Putamen (tissue), 1 donor: Measurements from ENCODE around the gene ATL3.
"Not testable (repeated sequence)": the region's sequence is repeated elsewhere in the genome, so short reads cannot be mapped to it uniquely, and the experiment has no call there.

Source experiments
- DNase-seq: peaks from one replicate; pipeline ENCODE4 v3.0.0-alpha.2; 2016; ENCODE audit warnings: low spot score

ATL3 gene

GRCh38 chr11:63619967-63620366, 51.2 kb downstream of the ATL3 start:
- no peak for DNase-seq

- not testable (repeated sequence) for DNase-seq
These were observed 53.5 kb downstream of the ATL3 start for GRCh38 chr11:63617686-63618085.

GRCh38 chr11:63616953-63617352, 54.2 kb downstream of the ATL3 start:
- no peak for DNase-seq

DNA sequence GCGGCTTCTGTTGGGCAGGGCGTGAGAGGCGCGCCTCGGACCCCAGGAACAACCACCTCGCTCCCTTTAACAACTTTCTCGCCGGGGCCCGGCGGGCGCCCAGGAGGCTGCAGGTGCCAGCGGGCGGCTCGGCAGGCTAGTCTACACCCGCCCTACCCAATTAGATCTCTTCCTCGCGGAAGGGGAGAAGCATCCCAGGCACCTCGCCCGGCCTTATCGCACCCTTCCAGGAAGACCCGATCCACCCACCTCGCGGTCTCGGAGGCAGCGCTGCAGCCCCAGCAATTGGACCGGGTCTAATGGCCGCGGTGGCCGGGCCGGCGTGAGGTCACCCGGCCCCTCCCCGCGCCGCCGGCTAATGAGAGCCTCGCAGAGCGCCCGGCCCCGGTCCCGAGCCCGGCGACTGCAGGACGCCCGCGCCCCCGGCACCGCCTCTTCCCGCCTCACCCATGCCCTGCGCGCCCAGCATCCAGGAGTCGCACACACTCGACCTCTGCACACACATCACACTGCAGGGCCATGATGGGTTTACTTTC, 57.0 kb downstream of the ATL3 start, which contains the start of gene PLAAT3:
TSS of gene PLAAT3 (minus strand) at position 298 of the 536 bp plus-strand sequence. CDS start 419 bp downstream, outside the sequence.
- peak; percentile 83 for DNase-seq

DNA sequence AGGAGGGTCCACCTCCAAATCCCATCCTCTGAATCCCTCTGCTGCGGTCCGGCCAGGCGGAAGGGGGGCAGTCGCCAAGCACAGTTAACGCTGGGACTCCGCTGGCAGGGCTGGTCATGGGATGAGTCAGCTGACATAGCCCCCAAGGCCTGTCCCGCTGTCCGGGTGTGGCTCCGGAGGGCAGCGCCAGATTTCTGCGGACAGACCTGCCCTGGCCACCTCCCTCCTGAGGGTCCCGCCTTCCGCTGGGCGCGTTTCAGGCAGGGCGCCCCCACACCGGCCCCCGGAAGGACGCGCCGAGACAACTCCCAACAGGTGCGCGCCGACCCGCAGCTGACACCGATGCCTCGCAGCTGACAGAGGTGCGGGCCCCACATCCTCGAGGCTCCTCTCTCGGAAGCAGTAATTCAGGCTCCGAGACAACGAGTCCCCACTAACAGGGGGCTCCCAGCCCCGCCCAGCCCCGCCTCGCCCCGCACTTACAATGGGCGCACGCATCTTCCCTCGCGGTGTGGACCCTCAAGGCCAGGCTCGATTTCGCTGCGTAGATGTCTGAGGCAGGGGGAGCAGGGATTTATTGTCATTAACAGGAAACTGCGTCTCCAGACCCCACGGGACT, 57.5 kb downstream of the ATL3 start:
- peak; percentile 84 for DNase-seq

GRCh38 chr11:63612181-63612580, 59.0 kb downstream of the ATL3 start:
- DNase-seq: no peak

DNA sequence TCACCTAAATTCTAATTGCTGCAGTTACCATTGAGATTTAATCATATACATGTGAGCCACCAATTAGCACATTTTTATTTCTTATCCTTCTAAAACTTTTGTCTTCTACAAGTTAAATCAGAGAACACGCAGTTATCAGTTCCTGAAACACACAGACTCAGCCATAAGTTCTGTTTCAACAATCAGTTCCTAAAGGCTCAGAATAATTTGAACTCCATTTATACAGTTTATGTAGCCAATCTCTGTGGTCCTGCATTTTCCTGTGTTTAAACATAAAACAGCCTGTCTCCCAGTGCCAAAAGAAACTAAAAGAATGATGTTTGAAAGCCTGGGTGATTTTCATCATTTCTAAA, 59.8 kb downstream of the ATL3 start:
- DNase-seq: no peak

DNA sequence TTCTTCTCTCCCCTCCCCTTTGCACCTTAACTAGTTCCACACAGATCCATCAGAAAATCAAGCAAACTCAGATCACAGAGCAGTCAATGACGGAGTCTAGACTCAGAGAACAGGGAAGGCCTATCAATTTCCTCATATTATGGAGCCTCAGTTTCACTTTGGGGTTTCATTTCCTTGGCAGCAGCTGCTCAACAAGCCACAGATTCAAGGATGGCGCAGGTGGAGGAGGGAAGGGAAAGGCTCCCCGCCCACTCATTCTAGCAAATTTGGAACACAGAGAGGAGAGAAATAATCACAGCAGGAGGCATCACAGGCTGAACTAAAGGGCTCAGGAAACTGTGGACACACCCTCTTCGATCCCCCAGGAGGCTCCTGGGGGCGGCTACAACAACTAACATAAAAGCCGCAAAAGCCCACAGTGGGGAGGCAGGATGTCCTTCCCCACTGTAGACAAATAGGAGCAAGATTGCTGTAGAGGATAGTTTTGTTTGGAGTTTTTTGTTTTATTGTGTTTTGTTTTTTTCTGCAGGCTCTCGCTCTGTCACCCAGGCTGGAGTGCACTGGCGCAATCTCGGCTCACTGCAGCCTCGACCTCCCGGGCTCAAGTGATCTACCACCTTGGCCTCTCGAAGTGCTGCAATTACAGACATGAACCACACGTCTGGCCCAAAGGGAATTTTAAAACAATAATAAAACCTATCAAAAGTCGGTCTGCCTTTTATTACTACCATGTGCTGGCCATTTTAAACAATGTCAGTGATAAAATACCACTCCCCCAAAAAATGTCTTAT, 60.4 kb downstream of the ATL3 start:
- peak; percentile 69 for DNase-seq

GRCh38 chr11:63609971-63610580, 61.1 kb downstream of the ATL3 start:
- no peak for DNase-seq

DNA sequence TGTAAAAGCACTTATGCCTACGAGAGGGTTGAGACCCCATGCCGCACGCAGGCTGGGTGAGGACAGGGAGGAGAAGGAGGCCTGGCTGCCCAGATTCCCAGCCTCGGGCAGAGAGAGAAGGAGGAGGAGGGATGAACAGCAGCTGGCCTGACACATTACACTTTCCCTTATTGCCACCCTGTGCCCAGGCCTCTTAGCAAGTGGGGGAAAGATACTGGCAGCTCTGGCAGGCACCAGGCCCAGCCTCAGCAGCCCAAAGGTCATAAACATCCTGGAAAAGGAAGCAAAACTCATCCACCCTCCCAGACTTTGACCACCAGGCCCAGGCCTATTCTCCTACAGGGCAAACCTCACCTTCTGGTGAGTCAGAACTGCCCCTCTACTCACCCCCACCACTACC, 61.6 kb downstream of the ATL3 start:
- DNase-seq: peak; percentile 53

- no peak for DNase-seq
These were observed 62.5 kb downstream of the ATL3 start for GRCh38 chr11:63608353-63609345.

DNA sequence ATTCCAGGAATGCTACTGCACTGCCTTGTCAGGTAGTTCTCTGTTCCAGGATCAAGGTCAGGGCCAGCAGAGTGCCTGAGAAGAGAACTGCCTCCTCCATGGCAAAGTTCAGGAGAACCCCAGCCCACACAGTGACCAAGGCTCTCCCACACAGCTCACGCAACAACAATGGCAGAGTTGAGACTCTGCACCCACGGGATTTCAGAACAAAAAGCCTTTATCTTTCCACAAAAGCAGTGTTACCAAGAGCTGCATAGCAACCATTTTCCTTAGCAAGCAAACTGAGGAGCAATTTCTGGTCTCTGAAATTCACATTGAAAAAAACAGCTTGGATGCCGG, 68.0 kb downstream of the ATL3 start:
- peak; percentile 95 for DNase-seq

DNA sequence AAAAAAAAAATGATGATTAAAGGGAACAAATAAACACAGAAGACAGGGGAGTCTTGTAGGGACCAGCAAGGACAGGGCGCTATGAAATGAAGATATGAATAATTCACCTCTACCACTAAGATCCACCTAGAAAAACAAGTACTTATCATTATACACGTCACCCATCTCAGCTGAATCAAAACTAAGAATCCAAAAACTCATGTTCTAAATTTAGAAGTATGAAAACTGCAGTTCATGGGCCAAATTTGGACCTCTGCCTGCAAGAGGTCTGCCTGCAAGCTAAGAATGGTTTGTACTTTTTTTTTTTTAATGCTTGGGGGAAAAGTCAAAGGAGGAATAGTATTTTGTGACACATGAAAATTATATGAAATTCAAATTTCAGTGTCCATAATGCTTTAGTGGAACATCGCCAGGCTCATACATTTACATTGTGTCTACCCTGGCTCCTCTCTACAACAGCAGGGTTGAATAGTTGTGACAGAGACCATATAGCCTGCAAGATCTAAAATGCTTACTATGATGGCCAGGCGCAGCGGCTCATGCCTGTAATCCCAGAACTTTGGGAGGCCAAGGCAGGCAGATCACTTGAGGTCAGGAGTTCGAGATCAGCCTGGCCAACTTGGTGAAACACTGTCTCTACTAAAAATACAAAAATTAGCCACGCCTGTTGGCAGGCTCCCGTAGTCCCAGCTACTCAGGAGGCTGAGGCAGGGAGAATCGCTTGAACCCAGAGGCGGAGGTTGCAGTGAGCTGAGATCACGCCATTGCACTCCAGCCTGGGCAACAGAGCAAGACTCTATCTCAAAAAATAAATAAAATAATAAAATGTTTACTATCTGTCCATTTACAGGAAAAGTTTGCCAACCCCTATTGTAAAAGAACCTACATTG, 68.6 kb downstream of the ATL3 start:
- DNase-seq: not testable (repeated sequence)

GRCh38 chr11:63599211-63600122, 71.7 kb downstream of the ATL3 start:
- no peak for DNase-seq

GRCh38 chr11:63598556-63598955, 72.6 kb downstream of the ATL3 start:
- DNase-seq: no peak

DNA sequence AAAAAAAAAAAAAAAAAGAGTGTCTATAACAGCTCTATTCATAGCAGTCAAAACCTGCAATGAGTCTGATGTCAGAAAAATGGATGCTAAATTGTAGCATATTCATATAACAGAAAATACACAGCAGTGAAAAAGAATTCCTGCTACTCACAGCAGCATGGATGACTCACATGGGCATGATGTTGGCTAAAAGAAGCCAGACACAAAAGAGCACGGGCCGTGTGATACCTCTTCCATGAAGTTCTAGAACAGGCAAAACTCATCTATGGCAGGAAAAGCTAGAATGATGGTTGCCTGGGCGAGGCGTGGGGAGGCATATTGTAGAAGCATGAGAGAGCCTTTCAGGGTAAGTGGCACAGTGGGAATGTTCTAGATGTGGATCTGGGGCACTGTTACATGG, 75.9 kb downstream of the ATL3 start:
- no peak for DNase-seq

DNA sequence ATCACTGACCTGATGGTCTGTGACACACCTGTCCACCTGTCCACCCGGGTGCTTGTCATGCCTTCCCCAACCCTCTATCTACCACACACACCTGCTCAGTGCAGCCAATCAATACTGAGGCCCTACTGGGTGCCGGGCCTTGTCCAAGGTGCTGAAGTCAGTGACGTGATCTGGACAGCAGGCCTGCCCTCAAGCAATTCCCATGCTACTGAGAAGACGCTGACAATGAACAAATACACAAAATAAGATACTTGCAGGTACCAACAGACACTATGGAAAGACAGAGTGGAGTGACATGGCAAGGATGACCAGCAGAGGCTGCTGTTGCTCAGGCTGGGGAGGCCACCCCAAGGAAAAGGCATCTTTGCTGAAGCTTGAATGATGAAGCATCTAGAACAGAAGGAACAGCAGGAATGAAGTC, 78.2 kb downstream of the ATL3 start:
- DNase-seq: no peak

- no peak for DNase-seq
These were observed 81.0 kb downstream of the ATL3 start for GRCh38 chr11:63590024-63590788.

DNA sequence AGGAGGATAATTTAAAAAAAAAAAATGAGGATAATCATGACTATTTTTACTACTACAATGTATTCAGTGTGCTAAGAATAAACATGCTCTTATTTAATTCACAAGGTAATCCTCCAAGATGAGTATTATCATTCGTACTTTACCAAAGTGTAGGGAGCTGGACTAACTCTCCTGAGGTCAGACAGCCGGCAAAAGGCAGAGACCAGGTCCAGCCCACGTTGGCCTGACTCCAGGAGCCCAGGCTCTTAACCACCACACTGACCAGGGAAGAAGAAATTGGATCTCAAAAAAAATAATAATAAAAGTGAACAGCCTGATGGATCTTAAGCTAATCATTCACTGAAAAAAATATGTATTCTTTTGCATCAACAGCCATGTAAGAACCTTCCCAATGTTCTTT, 82.2 kb downstream of the ATL3 start:
- no peak for DNase-seq
